Panc1 (cell line): ENCODE measurements around the gene RAB3IP. TPM values are rescaled to one million over a fixed set of nuclear protein-coding genes. Genes with fewer than 3 reads are reported as not detected.

Experiments
- ATAC-seq: fragments of 200-7000 bp; cut with Tn5 transposase; 2 replicates; pipeline ENCODE4 v1.9.1; 2020; ENCODE audit warnings: mild to moderate bottlenecking, moderate library complexity
- BruUV-seq: library from RNA; stranded (reverse); fragments of 400-500 nt; replicated peaks from 2 replicates; lab custom pipeline; 2021; lab: Mats Ljungman, UMichigan
- CTCF ChIA-PET: fragments of 300-600 bp; sonication (Branson Sonifier 250); formaldehyde crosslinking; loops from one replicate; lab custom pipeline; 2022; ENCODE audit warnings: antibody characterized with exemption; lab: Charles Lee
- POLR2A ChIA-PET: fragments of 300-600 bp; sonication (Branson Sonifier 250); formaldehyde crosslinking; loops from one replicate; lab custom pipeline; 2022; ENCODE audit warnings: antibody characterized with exemption; lab: Charles Lee
- DNase-seq: peaks from one replicate; pipeline ENCODE4 v3.0.0-alpha.2; 2010; ENCODE audit warnings: low read depth, low spot score
- H3K27ac ChIP-seq: 2 replicates; pipeline ENCODE4 v1.5.1; 2011; ENCODE audit warnings: mild to moderate bottlenecking, low read length, inconsistent platforms
- H3K27me3 ChIP-seq: fragments of 200-500 bp; sonication (Bioruptor generic); 2 replicates; pipeline ENCODE4 v1.6.0; 2014; ENCODE audit warnings: low read length, inconsistent platforms; ENCODE audit not compliant: control insufficient read depth, insufficient read depth
- H3K36me3 ChIP-seq: fragments of 200-500 bp; sonication (Bioruptor generic); 2 replicates; pipeline ENCODE4 v1.5.1; 2014; ENCODE audit warnings: inconsistent platforms, mild to moderate bottlenecking, low read length, moderate library complexity; ENCODE audit not compliant: control insufficient read depth, insufficient read depth
- H3K4me1 ChIP-seq: 2 replicates; pipeline ENCODE4 v1.5.1; 2011; ENCODE audit warnings: inconsistent platforms, mild to moderate bottlenecking, low read length, moderate library complexity; ENCODE audit not compliant: control insufficient read depth, insufficient read depth
- H3K4me3 ChIP-seq, 2 experiments: 2 replicates each; pipeline ENCODE4 v1.5.1; 2011 to 2012; ENCODE audit warnings: low read depth in 2 of 2, low read length in 2 of 2, mild to moderate bottlenecking in 2 of 2, inconsistent platforms in 1 of 2, moderate library complexity in 1 of 2
- H3K9me3 ChIP-seq: fragments of 200-500 bp; sonication (Bioruptor generic); 2 replicates; pipeline ENCODE4 v1.5.1; 2014; ENCODE audit warnings: low read depth, mild to moderate bottlenecking, inconsistent platforms, low read length, moderate library complexity; ENCODE audit not compliant: control insufficient read depth, insufficient read depth
- POLR2AphosphoS5 ChIP-seq: IDR thresholded peaks from 2 replicates; pipeline ENCODE4 v1.6.1; 2012; ENCODE audit warnings: mild to moderate bottlenecking, low read depth, low read length, moderate library complexity
- SIN3A ChIP-seq: IDR thresholded peaks from 2 replicates; pipeline ENCODE4 v1.6.1; 2012; ENCODE audit warnings: low read depth, mild to moderate bottlenecking, low read length, moderate library complexity, borderline replicate concordance; ENCODE audit not compliant: insufficient read depth
- TCF7L2 ChIP-seq: IDR thresholded peaks from 2 replicates; pipeline ENCODE4 v1.6.1; 2011; ENCODE audit warnings: mild to moderate bottlenecking, low read depth, low read length, inconsistent platforms
- in situ Hi-C: cut with HindIII; loops from 2 replicates; pipeline ENCODE4 v1.10.0; 2016; ENCODE audit warnings: low sequenced_read_pairs, low pct_unique_long_range_greater_than_20kb
- intact Hi-C: fragments of 100-400 bp; cut with micrococcal nuclease; formaldehyde crosslinking; loops from one replicate; pipeline ENCODE4 v1.10.0; 2022; ENCODE audit not compliant: unreplicated experiment
- total RNA-seq: library from RNA; stranded (reverse); gene quantifications from one replicate; pipeline ENCODE4 v1.2.1, GENCODE V29; 2021; ENCODE audit not compliant: unreplicated experiment
- TF ChIP-seq, protein P1 (sequence below): fragments of 450-650 bp; IDR thresholded peaks from 2 replicates; pipeline ENCODE4 v1.5.1; 2017; ENCODE audit warnings: mild to moderate bottlenecking
- TF ChIP-seq, protein P2 (sequence below), 2 experiments: IDR thresholded peaks; 2 replicates each; pipeline ENCODE4 v1.6.1; 2011 to 2012; ENCODE audit warnings: low read depth in 2 of 2, control low read depth in 1 of 2, low read length in 1 of 2, mild to moderate bottlenecking in 1 of 2, moderate library complexity in 1 of 2; ENCODE audit not compliant: insufficient read depth in 1 of 2

RAB3IP gene
- total RNA-seq, 1 experiment from 2014 or later = 22.9 TPM

DNA sequence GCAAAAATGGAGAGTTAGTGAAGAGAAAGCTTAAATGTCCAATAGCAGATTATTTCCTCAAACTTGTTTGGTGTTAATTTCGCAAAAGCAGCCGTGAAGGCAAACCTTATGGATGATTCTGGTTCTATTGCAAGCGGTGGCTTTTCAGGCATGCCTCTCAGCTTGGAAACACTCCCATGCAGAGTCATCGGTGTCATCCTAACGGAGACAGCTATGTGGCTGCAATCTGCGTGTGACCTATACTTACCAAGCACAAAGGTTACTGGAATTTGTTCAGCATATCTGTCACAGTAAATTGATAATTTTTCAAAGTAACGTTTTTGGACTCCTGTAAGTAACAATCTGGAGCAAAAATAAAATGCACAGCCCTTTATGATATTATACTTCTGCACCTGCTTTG is 44.5 kb upstream of the RAB3IP start:
- POLR2A ChIA-PET = no interaction called here
- Histone ChIP-seq H3K36me3 (no peaks in the 10 kb centered on the region), H3K4me1 (peaks cover 9% of the 10 kb centered on the region; the same call in 1 of the 2 replicates), H3K27ac (no peak overlapping the region), H3K27me3 (no peaks in the 10 kb centered on the region), H3K9me3 (peaks cover 4% of the 10 kb centered on the region; the same call in 1 of the 2 replicates), H3K4me3 (no peak overlapping the region)
- intact Hi-C loops (no loop called here), in situ Hi-C loops (no loop called here)
- ATAC-seq = no peak
- CTCF ChIA-PET = no interaction called here
- DNase-seq = no peak
- no TSS peak for BruUV-seq
- TF ChIP-seq, protein P1, sequence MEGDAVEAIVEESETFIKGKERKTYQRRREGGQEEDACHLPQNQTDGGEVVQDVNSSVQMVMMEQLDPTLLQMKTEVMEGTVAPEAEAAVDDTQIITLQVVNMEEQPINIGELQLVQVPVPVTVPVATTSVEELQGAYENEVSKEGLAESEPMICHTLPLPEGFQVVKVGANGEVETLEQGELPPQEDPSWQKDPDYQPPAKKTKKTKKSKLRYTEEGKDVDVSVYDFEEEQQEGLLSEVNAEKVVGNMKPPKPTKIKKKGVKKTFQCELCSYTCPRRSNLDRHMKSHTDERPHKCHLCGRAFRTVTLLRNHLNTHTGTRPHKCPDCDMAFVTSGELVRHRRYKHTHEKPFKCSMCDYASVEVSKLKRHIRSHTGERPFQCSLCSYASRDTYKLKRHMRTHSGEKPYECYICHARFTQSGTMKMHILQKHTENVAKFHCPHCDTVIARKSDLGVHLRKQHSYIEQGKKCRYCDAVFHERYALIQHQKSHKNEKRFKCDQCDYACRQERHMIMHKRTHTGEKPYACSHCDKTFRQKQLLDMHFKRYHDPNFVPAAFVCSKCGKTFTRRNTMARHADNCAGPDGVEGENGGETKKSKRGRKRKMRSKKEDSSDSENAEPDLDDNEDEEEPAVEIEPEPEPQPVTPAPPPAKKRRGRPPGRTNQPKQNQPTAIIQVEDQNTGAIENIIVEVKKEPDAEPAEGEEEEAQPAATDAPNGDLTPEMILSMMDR = no peak
- TF ChIP-seq POLR2AphosphoS5 (no peak), SIN3A (no peak)
- TF ChIP-seq, protein P2, sequence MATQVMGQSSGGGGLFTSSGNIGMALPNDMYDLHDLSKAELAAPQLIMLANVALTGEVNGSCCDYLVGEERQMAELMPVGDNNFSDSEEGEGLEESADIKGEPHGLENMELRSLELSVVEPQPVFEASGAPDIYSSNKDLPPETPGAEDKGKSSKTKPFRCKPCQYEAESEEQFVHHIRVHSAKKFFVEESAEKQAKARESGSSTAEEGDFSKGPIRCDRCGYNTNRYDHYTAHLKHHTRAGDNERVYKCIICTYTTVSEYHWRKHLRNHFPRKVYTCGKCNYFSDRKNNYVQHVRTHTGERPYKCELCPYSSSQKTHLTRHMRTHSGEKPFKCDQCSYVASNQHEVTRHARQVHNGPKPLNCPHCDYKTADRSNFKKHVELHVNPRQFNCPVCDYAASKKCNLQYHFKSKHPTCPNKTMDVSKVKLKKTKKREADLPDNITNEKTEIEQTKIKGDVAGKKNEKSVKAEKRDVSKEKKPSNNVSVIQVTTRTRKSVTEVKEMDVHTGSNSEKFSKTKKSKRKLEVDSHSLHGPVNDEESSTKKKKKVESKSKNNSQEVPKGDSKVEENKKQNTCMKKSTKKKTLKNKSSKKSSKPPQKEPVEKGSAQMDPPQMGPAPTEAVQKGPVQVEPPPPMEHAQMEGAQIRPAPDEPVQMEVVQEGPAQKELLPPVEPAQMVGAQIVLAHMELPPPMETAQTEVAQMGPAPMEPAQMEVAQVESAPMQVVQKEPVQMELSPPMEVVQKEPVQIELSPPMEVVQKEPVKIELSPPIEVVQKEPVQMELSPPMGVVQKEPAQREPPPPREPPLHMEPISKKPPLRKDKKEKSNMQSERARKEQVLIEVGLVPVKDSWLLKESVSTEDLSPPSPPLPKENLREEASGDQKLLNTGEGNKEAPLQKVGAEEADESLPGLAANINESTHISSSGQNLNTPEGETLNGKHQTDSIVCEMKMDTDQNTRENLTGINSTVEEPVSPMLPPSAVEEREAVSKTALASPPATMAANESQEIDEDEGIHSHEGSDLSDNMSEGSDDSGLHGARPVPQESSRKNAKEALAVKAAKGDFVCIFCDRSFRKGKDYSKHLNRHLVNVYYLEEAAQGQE (IDR thresholded peaks at IDR 0.05; ENCODE audit: insufficient read depth in 1 of 2, low read depth in 2 of 2, low read length in 1 of 2) = no peak

DNA sequence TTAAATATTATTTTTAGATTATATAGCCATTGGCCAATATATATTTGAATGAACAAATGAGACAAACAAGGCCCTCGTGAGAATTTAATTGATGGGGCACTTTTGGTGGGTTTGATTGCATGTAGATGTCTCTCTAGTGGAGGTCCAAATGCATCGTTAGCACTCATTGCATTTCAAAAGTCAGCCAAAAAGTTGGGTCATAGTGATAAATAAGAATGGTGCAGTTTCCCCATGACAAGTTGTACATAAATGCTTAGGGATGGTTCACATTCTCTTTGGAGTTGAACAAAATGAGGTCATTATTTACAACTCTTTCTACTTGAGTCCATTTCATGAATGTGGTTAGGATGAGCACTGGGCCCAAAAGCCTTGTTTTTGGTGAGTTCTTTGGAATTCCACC is 40.6 kb upstream of the RAB3IP start:
- ATAC-seq = no peak
- no peak overlapping the region for H3K4me3 ChIP-seq
- no peak for DNase-seq
- no peaks in the 10 kb centered on the region for H3K36me3 ChIP-seq
- in situ Hi-C loops (no loop called here), intact Hi-C loops (no loop called here)
- no peaks in the 10 kb centered on the region for H3K4me1 ChIP-seq
- CTCF ChIA-PET = no interaction called here
- BruUV-seq = no TSS peak
- TF ChIP-seq TCF7L2 = no peak
- TF ChIP-seq, protein P1 = no peak
- no peak for TF ChIP-seq SIN3A
- TF ChIP-seq POLR2AphosphoS5 = no peak
- H3K27ac ChIP-seq = no peak overlapping the region
- no peaks in the 10 kb centered on the region for H3K9me3 ChIP-seq
- POLR2A ChIA-PET = no interaction called here
- no peaks in the 10 kb centered on the region for H3K27me3 ChIP-seq
